ENCODE results near the gene VCPKMT. TPM values are rescaled to one million over a fixed set of nuclear protein-coding genes. Genes with fewer than 3 reads are reported as not detected.

The VCPKMT gene
- total RNA-seq, 1 donor from 2014 or later, result 2.5 TPM

DNA sequence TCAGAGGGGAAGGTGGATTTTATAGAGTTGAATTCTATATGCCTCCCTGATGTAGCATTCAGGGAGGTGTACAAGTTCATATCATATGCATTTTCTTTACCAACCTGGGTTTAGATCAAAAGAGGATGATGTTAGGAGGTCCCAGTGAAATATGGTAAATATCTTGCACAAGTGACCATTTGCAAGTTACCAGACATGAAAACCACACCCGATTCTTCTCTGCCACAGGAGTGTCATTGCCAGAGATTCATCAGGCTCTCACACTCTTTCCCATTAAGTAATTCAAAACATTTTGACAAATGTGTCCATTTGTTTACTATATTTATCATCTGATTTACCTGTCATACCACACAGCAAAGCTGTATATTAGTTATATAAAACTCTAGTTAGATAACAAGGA, 44.0 kb downstream of the VCPKMT start:
- no peak for DNase-seq
- ATAC-seq (ENCODE audit: poor library complexity), result no peak

DNA sequence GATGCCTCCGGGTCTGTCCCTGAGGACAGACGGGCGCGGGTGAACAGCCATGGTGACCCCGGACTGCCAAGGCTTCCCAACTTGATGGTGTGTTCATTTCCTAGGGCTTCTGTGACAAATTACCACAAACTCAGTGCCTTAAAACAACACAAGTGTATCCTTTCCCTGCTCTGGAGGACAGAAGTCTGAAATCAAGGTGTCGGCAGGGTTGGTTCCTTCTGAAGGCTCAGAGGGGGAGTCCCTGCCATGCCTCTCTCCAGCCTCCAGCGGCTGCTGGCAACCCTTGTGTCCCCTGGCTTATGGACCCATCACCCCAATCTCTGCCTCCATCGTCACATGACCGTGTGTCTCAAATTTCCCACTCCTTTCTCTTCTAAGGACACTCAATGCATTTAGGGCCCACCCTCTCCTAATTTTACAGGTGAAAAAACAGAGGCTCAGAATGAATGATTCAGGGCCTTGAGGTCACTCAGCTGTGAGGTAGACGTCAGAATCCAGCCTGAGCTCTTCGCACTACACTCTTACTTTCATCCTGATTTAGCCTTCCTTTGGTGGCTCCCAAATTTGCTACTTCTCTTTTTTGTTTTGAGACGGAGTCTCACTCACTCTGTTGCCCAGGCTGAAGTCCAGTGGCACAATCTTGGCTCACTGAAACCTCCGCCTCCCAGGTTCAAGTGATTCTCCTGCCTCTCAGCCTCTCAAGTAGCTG, 45.4 kb downstream of the VCPKMT start:
- intact Hi-C loops (cut with DNase I), result no loop called here
- ATAC-seq (ENCODE audit: poor library complexity), result no peak

More for the DNA sequence above, 44.0 kb downstream of the VCPKMT start:
- intact Hi-C loops (cut with DNase I), result no loop called here

GRCh38 chr14:50070230-50070629, 46.1 kb downstream of the VCPKMT start:
- intact Hi-C loops (cut with DNase I), result no loop called here
- DNase-seq, result no peak
- no peak for ATAC-seq (ENCODE audit: poor library complexity)

More for the DNA sequence above, 45.4 kb downstream of the VCPKMT start:
- DNase-seq, result no peak

DNA sequence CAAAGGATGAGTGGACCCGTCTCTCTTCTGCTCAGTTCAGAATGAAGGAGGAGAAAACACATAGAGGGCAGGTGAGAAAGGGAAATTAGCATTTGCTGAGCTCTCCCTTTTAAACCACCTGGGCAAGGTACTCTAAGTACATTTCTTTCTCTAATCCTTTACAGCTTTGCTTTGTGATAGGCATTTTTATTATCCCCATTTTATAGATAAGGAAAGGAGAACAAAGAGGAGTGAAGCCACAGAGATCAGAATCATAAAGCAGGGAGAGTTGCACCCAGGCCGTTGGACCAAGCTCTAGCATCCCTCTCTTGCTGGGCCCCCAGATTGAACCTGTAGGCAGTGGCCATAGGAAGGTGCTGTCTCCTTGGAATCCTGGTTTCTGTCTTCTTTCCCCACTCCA, 47.0 kb downstream of the VCPKMT start:
- no peak for ATAC-seq (ENCODE audit: poor library complexity)
- intact Hi-C loops (cut with DNase I), result no loop called here

DNA sequence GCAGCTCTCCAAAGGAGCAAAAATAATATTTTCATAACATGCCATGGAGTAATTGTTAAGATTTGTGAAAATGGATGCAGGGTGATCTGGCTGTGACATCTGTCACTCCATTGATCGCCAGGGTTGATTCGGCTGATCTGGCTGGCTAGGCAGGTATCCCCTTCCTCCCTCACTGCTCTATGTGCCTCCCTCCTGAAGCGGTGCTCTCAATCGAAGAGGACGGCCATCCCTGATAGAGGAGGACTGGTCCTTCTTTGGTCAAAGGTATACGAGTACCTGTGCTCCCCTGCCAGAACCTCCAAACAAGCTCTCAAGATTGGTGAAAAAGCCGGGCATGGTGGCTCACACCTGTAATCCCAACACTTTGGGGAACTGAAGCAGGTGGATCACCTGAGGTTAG, 47.9 kb downstream of the VCPKMT start:
- ATAC-seq (ENCODE audit: poor library complexity), result no peak
- intact Hi-C loops (cut with DNase I), result no loop called here
- DNase-seq, result no peak

More for the DNA sequence above, 47.0 kb downstream of the VCPKMT start:
- DNase-seq, result no peak

GRCh38 chr14:50067723-50068495, 48.5 kb downstream of the VCPKMT start:
- DNase-seq, result no peak
- ATAC-seq (ENCODE audit: poor library complexity), result no peak
- intact Hi-C loops (cut with DNase I), result no loop called here

- intact Hi-C loops (cut with DNase I), result no loop called here
- no peak for DNase-seq
- ATAC-seq (ENCODE audit: poor library complexity), result no peak
Measured at GRCh38 chr14:50065583-50065982, 50.8 kb downstream of the VCPKMT start.

DNA sequence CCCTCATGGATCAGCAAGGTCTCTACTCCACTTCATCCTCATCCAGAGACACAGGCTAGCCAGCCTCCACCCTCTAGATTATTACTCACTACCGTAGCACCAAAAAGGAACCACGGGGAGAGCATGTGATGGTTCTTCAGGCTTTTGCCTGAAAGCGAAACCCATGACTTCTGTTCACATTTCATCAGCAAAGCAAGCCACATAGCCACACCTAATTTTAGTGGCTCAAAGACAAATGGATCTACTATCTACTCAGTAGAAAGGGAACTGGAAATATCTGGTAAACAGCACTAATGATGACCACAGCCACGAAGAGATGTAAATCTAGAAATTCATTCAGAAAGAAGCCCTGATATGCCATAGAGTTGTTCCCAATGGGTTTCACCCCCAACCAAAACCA, 51.4 kb downstream of the VCPKMT start:
- intact Hi-C loops (cut with DNase I), result no loop called here
- DNase-seq (no peak), ATAC-seq (ENCODE audit: poor library complexity) (peak; percentile 54)

- DNase-seq (no peak), ATAC-seq (ENCODE audit: poor library complexity) (no peak)
- intact Hi-C loops (cut with DNase I), result no loop called here
Measured at GRCh38 chr14:50063876-50064420, 52.4 kb downstream of the VCPKMT start.

GRCh38 chr14:50062438-50063085, 53.8 kb downstream of the VCPKMT start:
- DNase-seq (no peak), ATAC-seq (ENCODE audit: poor library complexity) (no peak)
- intact Hi-C loops (cut with DNase I), result no loop called here

DNA sequence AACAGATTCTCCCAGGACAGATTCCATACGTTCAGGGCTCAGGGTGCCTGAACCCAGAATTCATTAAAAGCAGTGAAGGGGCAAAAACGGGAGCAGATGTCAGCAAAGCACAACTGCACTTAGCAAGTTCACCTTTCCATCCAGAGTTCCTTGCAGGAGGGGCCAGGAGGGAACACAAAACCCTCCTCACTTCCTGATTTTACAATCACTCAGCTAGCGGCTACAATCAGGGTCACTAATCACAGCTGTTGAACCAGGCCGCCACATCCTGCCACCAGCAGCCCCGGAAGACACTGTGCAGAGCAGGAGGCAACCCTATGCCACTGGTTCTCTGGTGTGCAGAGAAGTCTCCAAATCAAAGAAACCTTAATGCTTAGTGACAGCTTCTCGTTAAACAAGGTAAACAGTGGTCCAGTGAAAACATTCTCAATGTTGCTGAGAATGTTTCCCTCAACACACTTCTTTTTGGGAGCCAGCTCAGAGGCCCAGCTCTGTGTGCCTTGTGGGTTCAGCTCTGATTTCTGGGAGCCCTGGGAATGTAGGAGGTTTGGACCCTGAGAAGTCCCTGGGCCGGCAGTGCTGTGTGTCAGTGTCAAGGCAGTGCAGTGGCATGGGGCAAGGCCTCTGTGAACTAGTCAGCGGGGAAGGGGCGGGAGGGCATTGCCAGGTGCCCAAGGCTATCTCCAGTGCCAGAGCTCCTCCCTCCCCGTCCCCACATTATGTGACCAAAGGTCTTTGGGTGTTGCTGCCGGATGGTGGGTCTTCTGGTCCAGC, 54.5 kb downstream of the VCPKMT start:
- ATAC-seq (ENCODE audit: poor library complexity) (peak; percentile 32), DNase-seq (peak; percentile 55)
- intact Hi-C loops (cut with DNase I), result no loop called here

GRCh38 chr14:50060871-50061663, 55.3 kb downstream of the VCPKMT start:
- DNase-seq (peak; percentile 58), ATAC-seq (ENCODE audit: poor library complexity) (peak; percentile 81)
- intact Hi-C loops (cut with DNase I), result no loop called here

DNA sequence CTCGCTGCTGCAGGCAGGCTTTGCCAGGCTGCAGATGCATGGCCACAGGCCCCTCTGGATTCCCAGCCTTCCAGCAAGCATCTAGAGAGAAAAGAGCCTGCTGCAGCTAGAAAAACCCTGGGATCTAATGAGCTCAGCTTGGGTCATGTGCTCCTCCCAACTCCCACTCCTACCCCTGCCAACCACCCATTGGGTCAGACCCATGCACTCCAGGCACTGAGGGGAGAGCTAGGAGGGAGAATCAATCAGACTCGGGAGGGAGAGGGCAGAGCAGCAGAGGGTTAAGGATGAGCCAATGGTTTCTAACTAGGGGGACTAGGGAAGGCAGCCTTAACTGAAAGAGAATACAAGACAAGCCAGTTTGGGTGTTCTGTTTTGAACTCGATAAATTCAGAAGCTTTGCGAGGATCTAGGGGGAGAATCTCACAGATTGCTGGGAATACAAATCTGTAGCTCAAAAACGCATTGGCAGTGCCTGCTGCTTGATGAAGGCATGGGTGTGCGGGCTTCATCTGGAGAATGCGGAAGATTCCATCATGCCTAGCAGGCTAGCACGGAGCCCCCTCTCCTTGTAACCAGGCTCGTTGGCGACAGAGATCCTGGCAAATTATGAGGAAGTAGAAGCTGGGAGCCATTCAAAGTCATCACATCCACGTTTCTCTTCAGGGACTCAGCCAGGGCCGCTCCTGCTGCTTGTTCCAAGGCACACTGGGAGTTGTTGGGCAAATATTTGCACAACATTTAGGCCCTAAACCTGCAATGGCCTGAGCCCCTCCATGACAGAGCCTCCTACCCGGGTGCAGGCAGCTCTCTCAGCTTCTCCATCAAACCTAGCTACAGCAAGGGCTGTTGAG, 56.4 kb downstream of the VCPKMT start:
- DNase-seq (no peak), ATAC-seq (ENCODE audit: poor library complexity) (no peak)
- intact Hi-C loops (cut with DNase I), result no loop called here
